ENCODE measurements around the gene ADM5. TPM values are rescaled to one million over a fixed set of nuclear protein-coding genes. Genes with fewer than 3 reads are reported as not detected.

The ADM5 gene
- total RNA-seq, 1 donor from 2014 or later = 1.5 TPM

- Mint-ChIP-seq H3K4me3 (ENCODE audit: unreplicated experiment) (no peak overlapping the region), H3K27me3 (ENCODE audit: unreplicated experiment) (no peaks in the 10 kb centered on the region), H3K27ac (ENCODE audit: unreplicated experiment) (no peak overlapping the region), H3K4me1 (ENCODE audit: unreplicated experiment) (peaks cover 6% of the 10 kb centered on the region), H3K36me3 (ENCODE audit: unreplicated experiment) (peaks cover 8% of the 10 kb centered on the region), H3K9me3 (ENCODE audit: unreplicated experiment) (no peaks in the 10 kb centered on the region)
- no peak for DNase-seq (ENCODE audit: extremely low spot score, unreplicated experiment)
- TF ChIP-seq CTCF (IDR thresholded peaks at IDR 0.05) = no peak
Observed at GRCh38 chr19:49696865-49697264, 7.5 kb downstream of the ADM5 start.

- peaks cover 7% of the 10 kb centered on the region for H3K36me3 Mint-ChIP-seq (ENCODE audit: unreplicated experiment)
- no peaks in the 10 kb centered on the region for H3K27me3 Mint-ChIP-seq (ENCODE audit: unreplicated experiment)
- no peak overlapping the region for H3K4me3 Mint-ChIP-seq (ENCODE audit: unreplicated experiment)
- no peak overlapping the region for H3K27ac Mint-ChIP-seq (ENCODE audit: unreplicated experiment)
- no peak for DNase-seq (ENCODE audit: extremely low spot score, unreplicated experiment)
- TF ChIP-seq CTCF (IDR thresholded peaks at IDR 0.05) = no peak
- no peaks in the 10 kb centered on the region for H3K4me1 Mint-ChIP-seq (ENCODE audit: unreplicated experiment)
- no peaks in the 10 kb centered on the region for H3K9me3 Mint-ChIP-seq (ENCODE audit: unreplicated experiment)
Observed at GRCh38 chr19:49699364-49699763, 10.0 kb downstream of the ADM5 start.

- Mint-ChIP-seq H3K4me3 (ENCODE audit: unreplicated experiment) (no peak overlapping the region), H3K9me3 (ENCODE audit: unreplicated experiment) (no peaks in the 10 kb centered on the region), H3K4me1 (ENCODE audit: unreplicated experiment) (no peaks in the 10 kb centered on the region), H3K27ac (ENCODE audit: unreplicated experiment) (no peak overlapping the region), H3K27me3 (ENCODE audit: unreplicated experiment) (no peaks in the 10 kb centered on the region), H3K36me3 (ENCODE audit: unreplicated experiment) (peaks cover 7% of the 10 kb centered on the region)
- no peak for TF ChIP-seq CTCF (IDR thresholded peaks at IDR 0.05)
- DNase-seq (ENCODE audit: extremely low spot score, unreplicated experiment) = no peak
Observed at GRCh38 chr19:49700563-49700962, 11.2 kb downstream of the ADM5 start.

- H3K4me1 Mint-ChIP-seq (ENCODE audit: unreplicated experiment) = no peaks in the 10 kb centered on the region
Observed at GRCh38 chr19:49701271-49701786, 11.9 kb downstream of the ADM5 start.

More at GRCh38 chr19:49701271-49701786, 11.9 kb downstream of the ADM5 start:
- Mint-ChIP-seq H3K4me3 (ENCODE audit: unreplicated experiment) (no peak overlapping the region), H3K27ac (ENCODE audit: unreplicated experiment) (no peak overlapping the region), H3K36me3 (ENCODE audit: unreplicated experiment) (peaks cover 7% of the 10 kb centered on the region), H3K9me3 (ENCODE audit: unreplicated experiment) (no peaks in the 10 kb centered on the region), H3K27me3 (ENCODE audit: unreplicated experiment) (no peaks in the 10 kb centered on the region)
- no peak for TF ChIP-seq CTCF (IDR thresholded peaks at IDR 0.05)
- no peak for DNase-seq (ENCODE audit: extremely low spot score, unreplicated experiment)

All from osteocyte (in vitro differentiated cells).